ENCODE data around the gene IQCK.
"Not testable (repeated sequence)": the region's sequence is repeated elsewhere in the genome, so short reads cannot be mapped to it uniquely, and the experiment has no call there.

Gene IQCK

GRCh38 chr16:19700319-19700781, 17.7 kb upstream of the IQCK start:
- DNase-seq (ENCODE audit: low read depth) = no peak

DNA sequence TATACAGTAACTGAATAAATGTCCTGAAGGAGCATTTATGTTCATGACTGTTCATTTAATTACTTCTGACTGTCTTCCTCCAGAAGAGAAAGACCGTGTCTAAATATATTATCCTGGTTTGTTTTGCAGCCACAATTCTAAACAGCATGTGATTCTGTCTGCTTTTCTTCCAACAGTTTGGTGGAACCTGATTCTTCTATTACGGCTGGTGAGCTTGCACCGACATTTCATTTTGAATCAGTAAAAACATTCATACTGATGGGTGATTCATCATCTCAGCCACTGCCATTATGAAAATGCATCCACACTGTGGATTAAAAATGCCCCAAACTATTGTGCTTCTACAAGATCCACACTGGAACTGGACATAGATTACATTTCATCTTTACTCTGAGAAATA, 17.0 kb upstream of the IQCK start:
- DNase-seq (ENCODE audit: low read depth) = no peak

- no peak for DNase-seq (ENCODE audit: low read depth)
Measured at GRCh38 chr16:19703172-19703889, 14.7 kb upstream of the IQCK start.

DNA sequence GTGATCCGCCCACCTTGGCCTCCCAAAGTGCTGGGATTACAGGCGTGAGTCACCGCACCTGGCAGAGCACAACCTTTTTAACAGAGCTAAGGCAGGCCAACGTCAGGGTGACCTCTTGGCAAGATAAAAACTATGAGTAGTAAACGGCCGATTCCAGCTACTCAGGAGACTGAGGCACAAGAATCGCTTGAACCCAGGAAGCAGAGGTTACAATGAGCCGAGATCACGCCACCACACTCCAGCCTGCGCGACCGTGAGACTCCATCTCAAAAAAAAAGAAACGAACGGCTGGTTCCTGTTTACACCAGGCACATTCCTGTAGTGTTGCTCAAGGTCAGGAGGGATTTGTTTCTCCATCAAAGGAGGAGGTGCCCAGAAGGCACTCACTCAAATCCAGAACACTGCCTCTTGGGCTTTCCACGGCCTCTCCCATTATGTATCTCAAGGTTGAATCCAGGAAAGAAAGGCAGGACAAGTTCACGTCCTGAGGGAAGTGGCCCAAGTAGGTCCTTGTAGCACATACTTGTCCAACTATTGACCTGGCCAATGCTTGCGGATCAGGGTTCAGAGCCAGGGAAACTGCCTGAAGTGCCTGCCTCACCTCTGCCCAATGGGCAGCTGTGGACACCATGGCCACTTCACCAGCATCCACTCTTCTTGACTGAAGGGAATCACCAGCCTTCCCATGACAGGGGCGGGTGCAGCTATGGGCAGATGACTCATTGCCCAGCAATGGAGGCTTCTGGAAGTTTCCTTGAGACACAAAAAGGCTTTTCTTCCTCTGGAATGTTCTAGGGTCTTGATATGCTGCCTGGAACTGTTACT, 13.5 kb upstream of the IQCK start:
- no peak for DNase-seq (ENCODE audit: low read depth)

DNA sequence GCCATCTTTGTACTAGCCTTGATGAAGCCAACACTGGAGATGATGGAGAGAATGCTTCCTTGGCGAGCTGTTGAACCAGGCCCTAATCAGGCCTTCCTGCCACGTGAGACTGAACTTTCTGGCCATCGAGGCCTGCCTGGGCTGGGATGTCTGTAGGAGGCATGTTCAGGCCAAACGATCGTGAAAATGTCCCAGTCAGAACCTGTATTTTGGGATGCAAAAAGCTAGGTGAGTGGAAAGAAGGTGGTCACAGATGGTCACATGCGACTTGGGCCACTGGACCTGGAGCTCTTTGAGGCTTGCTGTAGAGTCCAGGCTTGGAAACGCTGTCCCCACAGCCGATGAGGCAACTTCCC, 12.9 kb upstream of the IQCK start:
- DNase-seq (ENCODE audit: low read depth) = no peak

GRCh38 chr16:19705843-19706242, 12.2 kb upstream of the IQCK start:
- DNase-seq (ENCODE audit: low read depth) = no peak

DNA sequence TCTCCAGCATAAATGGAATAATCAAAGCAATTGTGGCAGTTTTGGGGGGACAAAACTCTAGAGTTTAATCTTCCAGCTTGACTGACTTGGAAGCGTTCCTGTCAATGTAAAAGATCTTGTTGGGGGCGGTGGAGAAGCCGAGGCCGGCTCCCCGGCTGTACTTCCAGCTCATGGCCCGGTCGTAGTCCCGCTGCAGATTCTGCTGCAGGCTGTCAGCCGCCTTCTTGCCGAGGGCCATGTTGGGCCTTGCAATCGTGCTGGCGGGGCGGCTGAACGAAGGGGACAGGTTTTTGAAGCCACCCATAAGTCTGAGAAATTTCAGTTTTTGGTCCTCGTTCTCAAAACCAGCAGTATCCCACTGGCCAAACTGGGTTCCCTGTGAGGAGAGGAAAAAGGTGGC, 11.2 kb upstream of the IQCK start:
- DNase-seq (ENCODE audit: low read depth) = no peak

DNA sequence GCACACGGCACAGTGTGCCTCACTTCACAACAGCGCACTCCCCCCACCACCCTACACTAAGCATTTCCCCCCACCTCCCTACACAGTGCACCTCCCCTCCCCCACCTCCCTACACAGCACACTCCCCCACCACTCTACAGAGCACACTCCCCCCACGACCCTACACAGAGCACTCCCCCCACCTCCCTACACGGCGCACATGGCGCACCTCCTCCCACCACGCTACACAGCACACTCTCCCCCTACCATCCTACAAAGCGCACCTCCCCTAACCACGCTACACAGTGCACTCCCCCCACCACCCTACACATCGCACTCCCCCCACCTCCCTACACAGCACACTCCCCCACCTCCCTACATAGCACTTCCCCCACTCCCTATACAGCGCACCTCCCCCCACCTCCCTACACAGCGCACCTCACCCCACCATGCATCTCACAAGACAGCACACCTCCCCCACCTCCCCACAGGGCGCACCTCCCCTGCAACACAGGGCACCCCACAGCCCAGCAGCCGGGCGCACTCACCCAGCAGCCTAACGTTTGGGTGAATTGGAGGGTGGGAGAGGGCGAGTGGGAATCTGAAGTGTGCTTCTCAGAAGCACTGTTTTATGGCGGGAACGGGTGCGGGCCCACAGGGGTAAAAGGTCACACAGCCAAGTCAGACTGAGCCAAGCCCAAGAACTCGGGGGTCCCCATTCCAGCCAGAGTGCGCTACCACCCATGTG, 10.3 kb upstream of the IQCK start:
- DNase-seq (ENCODE audit: low read depth) = no peak

DNA sequence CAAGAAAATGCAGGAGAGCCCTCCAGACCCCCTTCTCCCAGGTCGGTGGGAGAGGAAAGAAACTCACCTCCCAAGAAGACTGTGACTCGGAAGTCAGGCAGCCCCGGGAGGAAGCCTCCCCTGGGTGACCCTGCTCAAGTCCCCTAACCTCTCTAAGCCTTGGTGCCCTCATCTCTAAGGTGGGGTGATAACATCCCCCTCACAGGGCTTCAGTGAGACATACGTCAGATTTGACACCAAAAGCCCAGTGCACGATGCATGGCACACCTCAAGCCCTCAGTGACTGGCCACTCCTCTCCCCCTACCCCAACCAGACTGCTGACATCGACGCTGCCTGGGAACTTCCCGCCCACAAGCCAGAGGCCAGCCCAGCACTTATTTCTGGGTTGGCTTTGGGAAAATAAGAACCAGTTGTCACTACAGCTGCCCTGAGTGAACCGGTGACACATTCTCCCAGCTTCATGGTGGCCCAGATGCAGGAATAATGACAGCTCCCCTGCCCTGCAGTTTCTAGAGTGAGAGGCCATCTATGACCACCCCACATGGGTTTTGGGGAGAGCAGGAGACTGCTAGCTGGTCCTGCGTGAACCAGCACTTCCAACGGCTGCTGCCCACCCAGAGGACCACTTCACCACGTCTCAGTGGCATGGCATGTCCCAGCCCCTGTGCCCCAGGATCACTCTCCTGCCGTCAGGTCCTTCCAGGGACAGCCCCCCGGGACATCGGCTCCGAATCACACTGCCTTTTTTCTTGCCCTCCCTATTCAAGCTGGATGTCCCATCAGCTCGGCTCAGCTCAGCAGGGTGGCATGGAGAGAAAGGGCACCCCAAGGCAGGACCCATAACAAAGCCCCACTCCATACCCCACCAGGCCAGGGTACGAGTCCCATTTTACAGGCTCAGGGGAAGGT, 9.5 kb upstream of the IQCK start:
- DNase-seq (ENCODE audit: low read depth) = no peak

- no peak for DNase-seq (ENCODE audit: low read depth)
Measured at GRCh38 chr16:19709381-19710136, 8.5 kb upstream of the IQCK start.

GRCh38 chr16:19710191-19710908, 7.7 kb upstream of the IQCK start:
- no peak for DNase-seq (ENCODE audit: low read depth)

GRCh38 chr16:19710991-19711545, 7.0 kb upstream of the IQCK start:
- no peak for DNase-seq (ENCODE audit: low read depth)

DNA sequence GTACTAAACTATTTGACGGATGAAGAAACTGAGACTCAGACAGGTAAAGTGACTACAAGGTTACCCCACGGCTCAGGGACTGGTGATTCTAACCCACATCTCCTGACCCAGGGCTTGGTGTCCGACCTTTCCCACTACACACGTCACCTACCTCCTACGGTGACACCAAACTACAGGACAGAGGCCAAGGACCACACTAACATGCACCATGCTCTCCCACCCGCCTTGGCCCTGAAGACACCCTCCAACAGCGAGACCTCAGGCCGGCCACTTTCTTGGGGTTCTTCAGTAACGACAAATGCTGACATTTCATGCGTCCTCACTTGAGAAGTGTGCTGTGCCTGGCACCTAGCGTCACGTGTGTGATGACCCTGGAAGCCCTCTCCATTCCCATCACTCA, 6.4 kb upstream of the IQCK start:
- DNase-seq (ENCODE audit: low read depth) = no peak

GRCh38 chr16:19712418-19713058, 5.5 kb upstream of the IQCK start:
- no peak for DNase-seq (ENCODE audit: low read depth)

- DNase-seq (ENCODE audit: low read depth) = no peak
Measured at GRCh38 chr16:19713697-19714096, 4.4 kb upstream of the IQCK start.

DNA sequence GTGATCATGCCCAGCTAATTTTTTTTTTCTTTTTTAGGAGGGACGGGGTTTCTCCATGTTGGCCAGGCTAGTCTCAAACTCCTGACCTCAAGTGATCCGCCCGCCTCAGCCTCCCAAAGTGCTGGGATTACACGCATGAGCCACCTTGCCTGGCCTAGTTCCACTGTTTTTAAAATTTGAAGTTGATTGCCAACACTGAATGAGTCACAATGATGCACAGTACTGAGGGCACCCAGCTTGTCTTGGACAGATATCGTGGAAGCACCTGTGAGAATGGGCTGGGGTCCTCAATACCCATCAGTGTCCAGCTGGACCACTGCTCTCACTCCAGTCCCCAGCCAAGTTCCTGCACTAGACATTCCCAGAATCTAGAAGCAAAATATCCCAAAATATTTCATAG, 2.5 kb upstream of the IQCK start:
- no peak for DNase-seq (ENCODE audit: low read depth)

- DNase-seq (ENCODE audit: low read depth) = no peak
Measured at GRCh38 chr16:19716183-19716582, 1.9 kb upstream of the IQCK start.

- DNase-seq (ENCODE audit: low read depth) = not testable (repeated sequence)
Measured at GRCh38 chr16:19716728-19717127, 1.3 kb upstream of the IQCK start.

DNA sequence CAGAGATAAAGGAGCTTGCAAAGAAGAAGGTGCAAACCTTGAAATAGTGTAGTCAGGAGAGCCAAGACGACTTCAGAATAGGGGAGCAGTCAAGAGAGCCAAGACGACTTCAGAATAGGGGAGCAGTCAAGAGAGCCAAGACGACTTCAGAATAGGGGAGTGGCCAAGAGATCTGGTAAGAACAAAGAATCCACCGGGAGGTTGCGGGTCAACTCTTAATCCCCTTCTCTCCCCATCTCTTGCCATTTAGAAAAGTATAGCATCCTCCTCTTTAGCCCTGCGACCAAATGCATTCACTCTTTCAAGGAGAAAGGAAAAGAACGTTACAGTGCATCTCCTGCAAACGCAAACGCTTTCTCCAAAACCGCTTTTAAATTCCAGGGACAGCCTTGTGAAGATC, 757 bp upstream of the IQCK start:
- no peak for DNase-seq (ENCODE audit: low read depth)

GRCh38 chr16:19718624-19718965, 524 bp downstream of the IQCK start:
- no peak for DNase-seq (ENCODE audit: low read depth)
